HTR-8/SVneo (cell line): ENCODE results near the gene BCAR1.

Source experiments
- DNase-seq: peaks from one replicate; pipeline ENCODE4 v3.0.0; 2011; ENCODE audit warnings: low spot score, mixed read lengths; ENCODE audit not compliant: insufficient read length
- FAIRE-seq: peaks from 2 replicates; lab custom pipeline; 2011; peaks lifted over from hg19 to GRCh38; lab: Jason Lieb, UNC

BCAR1 gene

DNA sequence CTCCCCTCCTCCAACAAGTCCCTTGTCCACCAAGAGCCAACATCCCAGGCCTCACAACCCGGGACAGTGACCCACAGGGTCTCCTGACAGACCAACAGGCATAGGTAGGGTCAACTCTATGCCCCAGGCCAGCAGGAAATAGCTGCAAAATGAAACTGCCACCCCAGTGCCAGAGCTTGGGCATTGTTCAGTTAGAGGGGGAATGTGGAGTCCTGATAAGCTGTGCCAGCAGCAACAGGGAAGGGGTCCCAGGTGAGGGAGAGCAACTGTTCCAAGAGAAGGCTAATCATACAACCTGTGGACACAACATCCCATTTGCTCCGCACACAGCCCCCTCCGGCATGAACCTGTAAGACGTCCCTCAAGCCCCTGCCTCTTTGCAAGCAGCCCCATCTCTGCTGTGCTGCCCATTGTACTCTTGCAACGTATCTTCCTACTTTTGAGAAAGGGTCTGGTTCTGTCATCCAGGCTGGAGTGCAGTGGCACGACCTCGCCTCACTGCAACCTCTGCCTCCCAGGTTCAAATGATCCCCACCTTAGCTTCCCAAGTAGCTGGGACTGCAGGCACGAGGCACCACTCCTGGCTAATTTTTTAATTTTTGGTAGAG lies 61.7 kb downstream of the BCAR1 start:
- peak; percentile 4 for FAIRE-seq
- DNase-seq = no peak

DNA sequence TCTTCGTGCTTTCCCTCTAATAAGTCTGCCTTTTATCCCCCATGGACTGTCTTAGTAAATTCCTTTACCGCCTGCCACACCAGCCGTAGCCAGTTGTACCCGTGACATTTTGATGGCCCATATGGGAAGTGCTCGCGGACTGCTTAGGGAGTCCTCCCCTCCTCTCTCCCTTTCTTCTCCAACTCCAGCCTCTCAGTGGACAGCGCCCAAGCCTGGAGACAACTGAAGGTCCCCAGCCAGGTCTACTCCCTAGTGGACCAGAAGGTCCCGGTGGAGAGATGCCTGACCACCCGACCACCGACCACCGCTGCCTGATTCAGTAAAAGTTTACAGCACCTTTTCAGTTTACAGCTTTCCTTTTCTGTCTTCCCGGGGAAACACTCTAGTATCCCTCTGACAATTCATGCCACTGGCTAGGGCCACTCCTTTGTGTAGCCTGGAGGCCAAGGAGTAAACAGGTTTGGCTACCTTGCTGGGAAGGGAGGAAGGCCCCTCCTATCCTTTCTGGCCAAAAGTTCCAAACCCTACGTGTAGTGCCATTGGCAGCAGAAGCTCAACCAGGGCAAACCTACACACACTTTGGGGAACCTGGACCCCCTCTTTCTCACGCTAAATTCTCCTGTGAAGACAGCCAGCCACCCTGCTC lies 62.5 kb downstream of the BCAR1 start:
- DNase-seq = no peak
- FAIRE-seq = peak; percentile 55

GRCh38 chr16:75181630-75182029 lies 69.8 kb downstream of the BCAR1 start:
- no peak for FAIRE-seq
- no peak for DNase-seq

- DNase-seq = no peak
- FAIRE-seq = no peak
Observed at GRCh38 chr16:75179208-75179607, 72.2 kb downstream of the BCAR1 start.
